ENCODE data around the gene GALNT9.

Gene GALNT9

DNA sequence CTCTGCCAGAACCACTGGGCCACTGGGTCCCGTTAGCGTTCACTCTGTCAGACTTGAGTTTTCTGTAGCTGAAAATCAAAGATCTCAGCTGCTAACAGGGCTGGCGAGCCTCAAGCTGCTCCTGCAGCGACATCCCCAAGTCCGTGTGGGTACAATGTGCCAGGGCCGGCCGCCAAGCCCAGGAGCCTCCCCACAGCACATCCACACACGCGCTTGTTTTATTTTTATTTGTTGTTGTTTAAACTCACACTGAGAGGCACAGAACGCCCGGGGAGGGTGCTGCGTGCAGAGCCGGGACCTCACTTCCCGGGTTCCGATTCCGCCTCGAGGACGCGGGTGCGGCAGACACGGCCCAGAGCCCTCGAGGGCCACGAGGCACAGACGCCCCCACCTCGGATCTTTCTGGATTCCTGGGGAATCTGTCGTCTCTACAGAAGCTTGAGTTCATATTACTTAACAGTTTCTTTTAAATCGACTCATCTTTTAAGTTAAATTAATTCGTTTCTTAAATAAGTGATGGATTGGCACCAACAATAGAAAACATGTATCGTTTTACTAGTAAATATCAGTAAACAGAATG lies 9.3 kb downstream of the GALNT9 start:
- Histone ChIP-seq H3K9me3 (ENCODE audit: severe bottlenecking) (no peaks in the 10 kb centered on the region), H3K4me3 (ENCODE audit: severe bottlenecking) (no peak overlapping the region), H3K36me3 (ENCODE audit: low read depth) (no peaks in the 10 kb centered on the region), H3K27me3 (ENCODE audit: insufficient read depth, poor library complexity, severe bottlenecking) (peaks cover 32% of the 10 kb centered on the region), H3K4me1 (ENCODE audit: insufficient read depth, poor library complexity, severe bottlenecking) (no peaks in the 10 kb centered on the region), H3K27ac (ENCODE audit: poor library complexity, severe bottlenecking) (no peak overlapping the region)
- TF ChIP-seq, protein P1, sequence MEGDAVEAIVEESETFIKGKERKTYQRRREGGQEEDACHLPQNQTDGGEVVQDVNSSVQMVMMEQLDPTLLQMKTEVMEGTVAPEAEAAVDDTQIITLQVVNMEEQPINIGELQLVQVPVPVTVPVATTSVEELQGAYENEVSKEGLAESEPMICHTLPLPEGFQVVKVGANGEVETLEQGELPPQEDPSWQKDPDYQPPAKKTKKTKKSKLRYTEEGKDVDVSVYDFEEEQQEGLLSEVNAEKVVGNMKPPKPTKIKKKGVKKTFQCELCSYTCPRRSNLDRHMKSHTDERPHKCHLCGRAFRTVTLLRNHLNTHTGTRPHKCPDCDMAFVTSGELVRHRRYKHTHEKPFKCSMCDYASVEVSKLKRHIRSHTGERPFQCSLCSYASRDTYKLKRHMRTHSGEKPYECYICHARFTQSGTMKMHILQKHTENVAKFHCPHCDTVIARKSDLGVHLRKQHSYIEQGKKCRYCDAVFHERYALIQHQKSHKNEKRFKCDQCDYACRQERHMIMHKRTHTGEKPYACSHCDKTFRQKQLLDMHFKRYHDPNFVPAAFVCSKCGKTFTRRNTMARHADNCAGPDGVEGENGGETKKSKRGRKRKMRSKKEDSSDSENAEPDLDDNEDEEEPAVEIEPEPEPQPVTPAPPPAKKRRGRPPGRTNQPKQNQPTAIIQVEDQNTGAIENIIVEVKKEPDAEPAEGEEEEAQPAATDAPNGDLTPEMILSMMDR (IDR thresholded peaks at IDR 0.05; ENCODE audit: poor library complexity, severe bottlenecking): no peak
- ATAC-seq (ENCODE audit: low read depth) (no peak), DNase-seq (ENCODE audit: low spot score) (peak; percentile 44)

DNA sequence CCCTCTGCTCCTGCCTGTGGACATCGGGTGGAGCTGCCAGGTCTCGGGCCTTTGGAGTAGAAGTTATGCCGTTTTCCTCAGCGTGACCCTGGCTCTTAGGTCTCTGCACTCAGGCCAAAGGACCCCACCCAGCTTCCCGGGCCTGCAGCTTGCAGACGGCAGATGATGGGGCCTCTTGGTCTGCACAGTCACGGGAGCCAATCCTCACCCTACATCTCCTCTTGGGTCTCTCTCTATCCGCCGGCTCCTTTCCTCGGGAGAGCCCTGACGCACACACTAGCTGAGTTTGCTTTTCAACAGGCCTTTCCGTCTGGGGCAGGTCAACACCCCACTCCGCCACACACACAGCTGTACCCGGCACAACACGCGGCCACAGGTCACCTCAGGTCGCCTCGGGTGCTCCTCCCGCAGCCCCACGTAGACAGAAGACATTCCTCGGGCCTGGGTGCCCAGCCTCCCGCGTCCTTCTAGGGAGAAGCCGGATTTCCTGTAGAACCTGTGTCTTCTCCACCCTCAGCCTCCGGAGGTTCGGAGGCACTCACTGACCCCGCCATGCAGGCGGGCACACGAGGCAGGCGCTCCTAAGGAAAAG lies 9.9 kb downstream of the GALNT9 start:
- TF ChIP-seq, protein P1 (IDR thresholded peaks at IDR 0.05; ENCODE audit: poor library complexity, severe bottlenecking): no peak
- no peak for ATAC-seq (ENCODE audit: low read depth)
- no peak overlapping the region for H3K4me3 ChIP-seq (ENCODE audit: severe bottlenecking)
- H3K9me3 ChIP-seq (ENCODE audit: severe bottlenecking): no peaks in the 10 kb centered on the region
- peak; percentile 46 for DNase-seq (ENCODE audit: low spot score)
- no peaks in the 10 kb centered on the region for H3K36me3 ChIP-seq (ENCODE audit: low read depth)
- no peaks in the 10 kb centered on the region for H3K4me1 ChIP-seq (ENCODE audit: insufficient read depth, poor library complexity, severe bottlenecking)
- peaks cover 32% of the 10 kb centered on the region for H3K27me3 ChIP-seq (ENCODE audit: insufficient read depth, poor library complexity, severe bottlenecking)
- no peak overlapping the region for H3K27ac ChIP-seq (ENCODE audit: poor library complexity, severe bottlenecking)

DNA sequence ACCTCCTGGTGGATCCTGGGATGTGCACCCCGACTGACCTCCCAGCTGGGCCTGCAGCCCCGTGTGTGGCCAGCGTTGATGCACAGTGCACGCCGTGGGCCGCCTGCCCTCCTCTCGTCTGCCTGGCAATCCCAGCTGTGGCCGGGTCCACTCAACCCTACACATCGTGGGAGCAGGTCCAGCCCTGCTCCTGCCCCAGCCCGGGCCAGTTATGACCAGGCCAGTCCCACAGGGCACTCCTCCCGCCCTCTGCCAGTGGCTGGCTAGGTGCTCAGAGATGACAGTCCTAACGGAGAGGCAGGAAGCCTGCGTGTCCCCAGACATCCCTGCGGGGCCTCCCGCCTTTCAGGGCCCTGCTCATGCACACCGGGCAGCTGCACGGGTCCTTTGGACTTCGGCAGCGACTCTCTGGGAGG lies 10.8 kb downstream of the GALNT9 start:
- H3K4me3 ChIP-seq (ENCODE audit: severe bottlenecking): no peak overlapping the region
- TF ChIP-seq, protein P1 (IDR thresholded peaks at IDR 0.05; ENCODE audit: poor library complexity, severe bottlenecking): no peak
- no peak for ATAC-seq (ENCODE audit: low read depth)
- no peaks in the 10 kb centered on the region for H3K36me3 ChIP-seq (ENCODE audit: low read depth)
- peak; percentile 60 for DNase-seq (ENCODE audit: low spot score)
- H3K27me3 ChIP-seq (ENCODE audit: insufficient read depth, poor library complexity, severe bottlenecking): peaks cover 27% of the 10 kb centered on the region
- H3K9me3 ChIP-seq (ENCODE audit: severe bottlenecking): no peaks in the 10 kb centered on the region
- H3K27ac ChIP-seq (ENCODE audit: poor library complexity, severe bottlenecking): no peak overlapping the region
- no peaks in the 10 kb centered on the region for H3K4me1 ChIP-seq (ENCODE audit: insufficient read depth, poor library complexity, severe bottlenecking)

DNA sequence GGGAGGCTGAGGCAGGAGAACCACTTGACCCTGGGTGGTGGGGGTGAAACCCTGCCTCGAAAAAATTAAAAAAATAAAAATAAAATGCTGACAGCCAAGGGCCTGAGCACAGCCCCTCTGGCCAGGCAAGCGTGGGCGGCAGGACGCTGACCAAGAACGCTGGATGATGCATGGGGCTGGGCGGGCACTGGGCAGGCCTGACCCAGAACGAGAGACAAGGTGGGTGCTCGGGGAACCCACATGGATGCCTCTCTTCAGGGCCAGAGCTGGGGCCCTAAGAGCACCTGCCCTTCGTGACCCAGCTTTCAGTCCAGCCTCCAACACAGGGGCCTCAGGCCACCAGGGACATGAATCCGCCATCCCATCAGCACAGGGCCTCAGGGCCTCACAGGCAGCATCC lies 11.3 kb downstream of the GALNT9 start:
- Histone ChIP-seq H3K4me1 (ENCODE audit: insufficient read depth, poor library complexity, severe bottlenecking) (no peaks in the 10 kb centered on the region), H3K27me3 (ENCODE audit: insufficient read depth, poor library complexity, severe bottlenecking) (peaks cover 22% of the 10 kb centered on the region), H3K9me3 (ENCODE audit: severe bottlenecking) (no peaks in the 10 kb centered on the region), H3K4me3 (ENCODE audit: severe bottlenecking) (no peak overlapping the region), H3K27ac (ENCODE audit: poor library complexity, severe bottlenecking) (no peak overlapping the region), H3K36me3 (ENCODE audit: low read depth) (no peaks in the 10 kb centered on the region)
- ATAC-seq (ENCODE audit: low read depth) (no peak), DNase-seq (ENCODE audit: low spot score) (peak; percentile 32)
- TF ChIP-seq, protein P1 (IDR thresholded peaks at IDR 0.05; ENCODE audit: poor library complexity, severe bottlenecking): no peak
